Adipose tissue (tissue), 3 donors: ENCODE measurements around the gene PPP1R14C. TPM values are rescaled to one million over a fixed set of nuclear protein-coding genes. Genes with fewer than 3 reads are reported as not detected.
"Not testable (repeated sequence)": the region's sequence is repeated elsewhere in the genome, so short reads cannot be mapped to it uniquely, and the experiment has no call there.

Experiments
- H3K27ac ChIP-seq: one replicate; pipeline ENCODE4 v1.5.1; 2013; ENCODE audit warnings: low read depth, low read length
- WGBS, 3 donors: extraction: QIAGEN DNeasy Blood & Tissue Kit; methylation state at CpG; one replicate each; pipeline ENCODE4 v1.1.7; 2013; 5-methylcytosine and 5-hydroxymethylcytosine counted together
- polyA plus RNA-seq, 3 donors: library from polyadenylated mRNA; stranded (reverse); fragments of 200-250 nt; gene quantifications; one replicate each; pipeline ENCODE4 v1.2.3, GENCODE V29; 2013
- donor health status: healthy with polysubstance abuse.
- donor health status: Bipolar disorder and iron deficiency.
- donor health status: healthy.

The PPP1R14C gene
- polyA plus RNA-seq, 3 donors: 0.40 to 0.58 TPM; not detected in 1

GRCh38 chr6:150183966-150184365 lies 41.1 kb downstream of the PPP1R14C start:
- 84 to 94% (median 92%) methylated on average over 6 of the region's 6 CpGs for WGBS, 3 donors
- H3K27ac ChIP-seq: no peak overlapping the region

- H3K27ac ChIP-seq: no peak overlapping the region
- WGBS, 3 donors: 51 to 68% (median 63%) methylated on average over 10 of the region's 10 CpGs
Observed at GRCh38 chr6:150184850-150185731, 42.2 kb downstream of the PPP1R14C start.

- WGBS, 3 donors: 86 to 90% (median 89%) methylated on average over 8 of the region's 8 CpGs
Observed at GRCh38 chr6:150185732-150186117, 42.9 kb downstream of the PPP1R14C start.

GRCh38 chr6:150186129-150186898 lies 43.5 kb downstream of the PPP1R14C start:
- 92 to 93% (median 92%) methylated on average over 9 of the region's 9 CpGs for WGBS, 3 donors
- H3K27ac ChIP-seq: no peak overlapping the region

More at GRCh38 chr6:150185732-150186117, 42.9 kb downstream of the PPP1R14C start:
- H3K27ac ChIP-seq: no peak overlapping the region

- WGBS, 3 donors: 74 to 95% (median 94%) methylated on average over 2 of the region's 2 CpGs
- H3K27ac ChIP-seq: not testable (repeated sequence)
Observed at GRCh38 chr6:150187433-150187832, 44.6 kb downstream of the PPP1R14C start.

GRCh38 chr6:150189122-150189521 lies 46.3 kb downstream of the PPP1R14C start:
- H3K27ac ChIP-seq: no peak overlapping the region
- 69 to 83% (median 81%) methylated on average over 5 of the region's 5 CpGs for WGBS, 3 donors

- no peak overlapping the region for H3K27ac ChIP-seq
- 81 to 92% (median 88%) methylated on average over 3 of the region's 3 CpGs for WGBS, 3 donors
Observed at GRCh38 chr6:150191809-150192208, 49.0 kb downstream of the PPP1R14C start.

GRCh38 chr6:150194195-150194594 lies 51.4 kb downstream of the PPP1R14C start:
- 77 to 90% (median 86%) methylated on average over 2 of the region's 2 CpGs for WGBS, 3 donors
- no peak overlapping the region for H3K27ac ChIP-seq

GRCh38 chr6:150195996-150196417 lies 53.2 kb downstream of the PPP1R14C start:
- 45 to 83% (median 49%) methylated on average over 2 of the region's 2 CpGs for whole genome bisulfite sequencing, 3 donors
- H3K27ac ChIP-seq: no peak overlapping the region

GRCh38 chr6:150196942-150197745 lies 54.3 kb downstream of the PPP1R14C start:
- 74 to 90% (median 89%) methylated on average over 14 to 16 of the region's 16 CpGs for WGBS, 3 donors
- no peak overlapping the region for H3K27ac ChIP-seq

GRCh38 chr6:150198532-150198931 lies 55.7 kb downstream of the PPP1R14C start:
- no peak overlapping the region for H3K27ac ChIP-seq
- WGBS, 3 donors: 88 to 95% (median 94%) methylated on average over 7 of the region's 7 CpGs

GRCh38 chr6:150199241-150199640 lies 56.4 kb downstream of the PPP1R14C start:
- no peak overlapping the region for H3K27ac ChIP-seq
- 83 to 92% (median 89%) methylated on average over 2 of the region's 2 CpGs for WGBS, 3 donors

- WGBS, 3 donors: 78 to 83% (median 80%) methylated on average over 6 of the region's 6 CpGs
- no peak overlapping the region for H3K27ac ChIP-seq
Observed at GRCh38 chr6:150200428-150201100, 57.7 kb downstream of the PPP1R14C start.

GRCh38 chr6:150201285-150201684 lies 58.4 kb downstream of the PPP1R14C start:
- WGBS, 3 donors: 85 to 90% (median 90%) methylated on average over 8 of the region's 8 CpGs
- H3K27ac ChIP-seq: no peak overlapping the region

- 61 to 84% (median 83%) methylated on average over 9 of the region's 9 CpGs for whole genome bisulfite sequencing, 3 donors
- no peak overlapping the region for H3K27ac ChIP-seq
Observed at GRCh38 chr6:150201772-150202329, 59.0 kb downstream of the PPP1R14C start.

- H3K27ac ChIP-seq: no peak overlapping the region
- WGBS, 3 donors: 66 to 86% (median 80%) methylated on average over 8 of the region's 8 CpGs
Observed at GRCh38 chr6:150202404-150202803, 59.6 kb downstream of the PPP1R14C start.

GRCh38 chr6:150202934-150203333 lies 60.1 kb downstream of the PPP1R14C start:
- WGBS, 3 donors: 80 to 83% (median 80%) methylated on average over 3 of the region's 3 CpGs
- H3K27ac ChIP-seq: no peak overlapping the region

- no peak overlapping the region for H3K27ac ChIP-seq
- 95% methylated on average over 12 of the region's 12 CpGs for WGBS, 3 donors
Observed at GRCh38 chr6:150203378-150203777, 60.5 kb downstream of the PPP1R14C start.
